ENCODE measurements around the gene PAQR6.
A peak's percentile ranks its signal among the peaks of the same experiment; 100 is the strongest.
"Not testable (repeated sequence)": the region's sequence is repeated elsewhere in the genome, so short reads cannot be mapped to it uniquely, and the experiment has no call there.

The PAQR6 gene

DNA sequence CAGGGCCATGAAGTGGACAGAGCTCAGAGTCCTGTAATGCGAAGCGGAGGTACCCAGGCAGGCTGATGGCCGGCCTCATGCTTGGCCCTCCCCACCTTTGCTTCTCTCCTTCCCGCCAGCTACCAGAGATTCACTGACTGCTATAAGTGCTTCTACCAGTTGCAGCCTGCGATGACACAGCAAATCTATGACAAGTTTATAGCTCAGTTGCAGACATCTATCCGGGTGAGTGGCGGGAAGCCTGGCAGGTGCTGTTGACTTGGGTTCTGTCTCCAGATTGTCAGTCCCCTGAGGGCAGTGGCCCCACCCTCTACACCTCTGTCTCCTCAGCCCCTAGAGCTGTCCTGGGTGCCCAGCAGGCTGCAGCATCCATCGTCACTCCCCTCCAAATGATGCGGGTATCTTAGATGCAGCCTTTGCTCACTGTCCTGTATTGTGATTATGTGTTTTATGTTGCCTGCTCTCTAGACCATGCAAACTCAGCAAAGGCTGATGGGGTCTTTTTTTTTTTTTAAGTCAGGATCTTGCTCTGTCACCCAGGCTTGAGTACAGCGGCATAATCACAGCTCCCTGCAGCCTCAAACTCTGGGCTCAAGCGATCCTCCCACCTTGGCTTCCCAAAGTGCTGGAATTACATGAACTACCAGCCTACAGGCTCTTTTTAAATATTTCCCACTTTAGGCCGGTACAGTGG is 15.5 kb downstream of the PAQR6 start:
- DNase-seq (ENCODE audit: low read depth), result no peak

DNA sequence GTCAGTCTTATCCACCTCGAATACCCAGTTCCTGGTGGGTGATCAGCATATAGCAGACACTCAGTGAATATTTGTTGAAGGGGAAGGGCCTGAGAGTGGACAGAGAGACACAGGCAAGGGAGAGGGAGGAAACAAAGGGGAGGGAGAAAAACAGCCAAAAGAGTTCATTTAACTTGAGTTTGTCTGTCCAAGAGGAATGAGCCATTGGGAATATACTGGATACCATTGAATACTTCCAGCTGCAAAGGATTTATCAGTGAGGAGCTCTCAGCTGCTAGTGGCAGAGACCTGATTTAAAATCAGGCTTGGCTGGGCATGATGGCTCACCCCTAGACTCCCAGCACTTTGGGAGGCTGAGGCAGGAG is 17.4 kb downstream of the PAQR6 start:
- DNase-seq (ENCODE audit: low read depth), result no peak

DNA sequence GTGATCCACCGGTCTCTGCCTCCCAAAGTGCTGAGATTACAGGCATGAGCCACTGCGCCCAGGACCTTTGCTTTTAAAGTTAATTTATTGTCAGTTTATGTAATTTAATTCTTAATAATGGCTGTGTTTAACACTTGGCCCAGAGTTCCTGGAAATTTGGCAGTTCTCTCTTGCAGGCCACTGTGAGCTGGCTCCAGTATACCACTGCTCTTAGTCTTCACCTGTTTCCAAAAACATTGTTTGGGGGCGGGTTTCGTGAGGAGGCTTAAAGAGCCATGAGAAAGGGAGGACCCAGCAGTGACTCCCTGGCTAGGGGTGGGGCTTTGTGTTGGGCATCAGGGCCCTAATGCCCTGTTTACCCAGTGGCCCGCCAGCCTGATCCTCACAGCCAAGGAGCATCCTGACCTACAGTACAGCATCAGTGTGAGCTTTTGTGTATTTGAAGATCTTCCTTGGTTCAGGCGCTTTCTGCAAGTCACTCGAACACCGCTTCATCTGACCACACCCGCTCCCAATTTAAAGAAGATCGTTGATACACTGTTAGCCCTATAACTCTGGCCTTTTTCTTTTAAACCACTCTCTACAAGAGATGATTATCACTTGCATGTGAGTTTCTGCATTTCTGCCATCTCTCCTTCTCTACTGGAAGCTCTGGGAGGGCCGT is 17.9 kb downstream of the PAQR6 start:
- DNase-seq (ENCODE audit: low read depth), result no peak

DNA sequence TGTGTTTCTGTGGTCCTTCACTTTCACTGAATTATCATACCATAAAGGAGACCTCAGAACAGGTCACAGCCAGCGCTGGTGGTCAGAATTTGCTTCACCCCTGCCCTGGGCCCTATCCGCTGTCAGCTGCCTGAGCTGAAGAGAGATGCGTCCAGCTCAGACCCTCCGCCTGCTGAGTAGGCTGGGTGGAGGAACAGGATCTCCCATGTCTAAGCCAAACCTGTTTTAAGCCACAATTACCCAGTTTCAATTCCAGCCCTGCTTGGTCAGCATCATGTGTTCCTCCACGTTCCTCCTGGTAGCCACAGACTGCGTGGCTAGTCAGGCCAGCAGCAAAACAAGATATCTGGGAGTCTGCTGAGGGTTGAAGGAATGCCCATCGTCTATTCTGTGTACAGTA is 19.4 kb downstream of the PAQR6 start:
- DNase-seq (ENCODE audit: low read depth), result no peak

DNA sequence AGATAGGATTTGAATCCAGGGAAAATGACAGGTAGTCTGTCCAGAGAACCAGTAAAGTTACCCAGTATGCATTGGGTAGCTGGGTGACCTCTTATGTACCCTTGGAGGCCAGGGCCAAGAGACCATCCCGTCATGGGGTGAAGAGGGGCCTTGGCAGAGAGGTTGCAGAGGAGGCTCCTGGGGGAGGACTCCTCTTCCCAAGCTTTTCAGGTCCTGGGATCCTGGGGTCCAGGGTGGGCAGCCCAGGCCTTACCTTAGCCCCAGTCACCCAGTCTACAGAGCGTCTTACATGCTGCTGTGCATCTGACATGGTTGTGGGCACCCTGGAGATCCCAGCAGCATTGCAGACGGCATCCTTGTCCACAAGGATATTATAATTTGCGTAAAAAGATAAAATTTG is 21.1 kb downstream of the PAQR6 start:
- no peak for DNase-seq (ENCODE audit: low read depth)

DNA sequence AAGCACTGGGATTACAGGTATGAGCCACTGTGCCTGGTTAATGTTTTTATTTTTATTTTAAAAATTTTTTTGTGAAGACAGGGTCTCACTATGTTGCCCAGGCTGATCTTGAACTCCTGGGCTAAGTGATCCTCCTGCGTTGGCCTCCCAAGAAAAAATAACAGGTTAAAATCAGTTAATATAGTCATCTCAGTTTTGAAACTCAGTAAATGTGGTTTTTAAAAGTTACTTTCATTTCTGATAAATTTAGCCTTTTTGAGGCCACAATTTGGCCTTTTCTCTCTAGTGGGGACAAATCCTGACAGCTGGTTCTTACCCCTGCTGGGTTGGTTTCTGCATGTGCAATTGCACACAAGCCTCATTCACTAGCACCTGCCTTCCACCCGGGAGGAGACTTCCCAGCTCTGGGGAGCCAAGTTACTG is 21.7 kb downstream of the PAQR6 start:
- no peak for DNase-seq (ENCODE audit: low read depth)

DNA sequence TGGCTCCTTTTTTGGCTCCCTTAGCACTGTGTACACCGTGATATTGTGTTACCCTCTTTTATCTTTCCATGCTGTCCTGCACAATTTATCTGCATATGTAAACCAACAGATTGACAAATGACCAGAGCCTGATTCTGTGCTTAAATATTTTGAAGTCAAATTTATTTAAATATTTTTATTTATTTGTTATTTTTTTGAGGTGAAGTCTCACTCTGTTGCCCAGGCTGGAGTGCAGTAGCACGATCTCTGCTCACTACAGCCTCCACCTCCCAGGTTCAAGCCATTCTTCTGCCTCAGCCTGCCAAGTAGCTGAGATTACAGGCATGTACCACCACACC is 22.2 kb downstream of the PAQR6 start:
- DNase-seq (ENCODE audit: low read depth), result no peak

DNA sequence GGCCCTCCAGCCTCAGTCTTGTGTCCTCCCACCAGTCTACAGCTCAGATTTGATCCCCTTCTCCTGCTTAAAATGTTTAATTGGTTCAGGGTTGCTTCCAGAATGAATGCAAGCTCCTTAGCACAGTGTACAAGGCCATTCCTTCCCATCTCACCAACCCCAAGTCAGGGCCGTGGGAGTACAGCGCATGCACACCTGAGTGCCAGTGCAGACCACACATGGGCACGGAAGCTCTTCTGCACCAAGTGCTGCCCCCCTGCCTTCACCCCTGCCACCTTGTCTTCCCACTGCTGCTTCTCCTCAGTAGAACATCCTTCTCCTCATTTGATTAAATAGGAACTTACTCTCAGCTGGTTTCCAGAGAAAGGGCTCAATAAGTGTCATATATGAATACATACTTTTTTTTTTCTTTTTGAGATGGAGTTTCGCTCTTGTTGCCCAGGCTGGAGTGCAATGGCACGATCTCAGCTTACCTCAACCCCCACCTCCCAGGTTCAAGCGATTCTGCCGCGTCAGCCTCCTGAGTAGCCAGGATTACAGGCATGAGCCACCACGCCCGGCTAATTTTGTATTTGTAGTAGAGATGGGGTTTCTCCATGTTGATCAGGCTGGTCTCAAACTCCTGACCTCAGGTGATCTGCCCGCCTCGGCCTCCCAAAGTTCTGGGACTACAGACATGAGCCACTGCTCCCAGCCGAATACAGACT is 25.7 kb downstream of the PAQR6 start:
- no peak for DNase-seq (ENCODE audit: low read depth)

DNA sequence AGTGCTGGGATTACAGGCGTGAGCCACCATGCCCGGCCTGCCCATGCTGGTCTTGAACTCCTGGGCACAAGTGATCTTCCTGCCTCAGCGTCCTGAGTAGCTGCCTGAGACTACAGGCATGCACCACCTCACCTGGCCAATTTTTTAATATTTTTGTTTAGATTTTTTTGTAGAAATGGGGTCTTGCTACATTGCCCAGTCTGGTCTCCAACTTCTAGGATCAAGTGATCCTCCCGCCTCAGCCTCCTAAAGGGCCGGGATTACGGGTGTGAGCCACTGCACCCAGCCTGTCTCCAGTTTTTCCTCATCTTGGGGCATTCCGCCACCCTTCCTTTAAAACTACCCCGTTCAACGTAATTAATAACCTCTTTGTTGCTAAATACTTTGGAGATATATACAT is 27.6 kb downstream of the PAQR6 start:
- DNase-seq (ENCODE audit: low read depth), result no peak

DNA sequence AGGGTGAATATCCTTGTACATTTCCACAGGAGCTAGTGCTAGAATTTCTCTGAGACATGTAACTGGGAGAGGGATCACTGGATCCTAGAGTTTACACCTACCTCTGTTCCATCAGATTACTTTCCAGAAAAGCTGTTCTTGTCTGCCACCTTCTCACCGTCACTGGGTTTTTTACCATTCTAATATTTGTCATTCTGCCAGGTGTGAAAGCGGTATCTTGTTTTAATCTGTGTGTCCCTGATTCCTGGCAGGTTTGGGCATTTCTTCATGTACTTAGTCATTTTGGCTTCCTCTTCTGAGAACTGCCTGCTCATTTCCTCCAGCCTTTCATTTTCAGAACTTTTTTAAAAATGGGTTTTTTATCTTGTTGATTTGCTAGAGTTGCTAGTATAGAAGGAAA is 30.0 kb downstream of the PAQR6 start:
- DNase-seq (ENCODE audit: low read depth), result peak; percentile 31

DNA sequence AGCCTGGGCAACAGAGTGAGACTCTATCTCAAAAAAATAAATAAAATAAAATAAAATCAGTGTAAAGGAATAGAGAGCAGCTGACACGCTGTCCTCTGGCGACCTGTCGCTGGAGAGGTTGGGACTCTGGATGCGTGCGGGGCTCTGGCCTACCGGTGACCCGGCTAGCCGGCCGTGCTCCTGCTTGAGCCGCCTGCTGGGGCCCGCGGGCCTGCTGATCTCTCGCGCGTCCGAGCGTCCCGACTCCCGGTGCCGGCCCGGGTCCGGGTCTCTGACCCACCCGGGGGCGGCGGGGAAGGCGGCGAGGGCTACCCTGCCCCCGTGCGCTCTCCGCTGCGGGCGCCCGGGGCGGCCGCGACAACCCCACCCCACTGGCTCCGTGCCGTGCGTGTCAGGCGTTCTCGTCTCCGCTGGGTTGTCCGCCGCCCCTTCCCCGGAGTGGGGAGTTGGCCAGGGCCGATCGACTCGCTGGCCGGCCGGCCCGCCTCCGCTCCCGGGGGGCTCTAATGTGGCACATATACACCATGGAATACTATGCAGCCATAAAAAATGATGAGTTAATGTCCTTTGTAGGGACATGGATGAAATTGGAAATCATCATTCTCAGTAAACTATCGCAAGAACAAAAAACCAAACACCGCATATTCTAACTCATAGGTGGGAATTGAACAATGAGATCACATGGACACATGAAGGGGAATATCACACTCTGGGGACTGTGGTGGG is 31.3 kb downstream of the PAQR6 start:
- DNase-seq (ENCODE audit: low read depth), result not testable (repeated sequence)

DNA sequence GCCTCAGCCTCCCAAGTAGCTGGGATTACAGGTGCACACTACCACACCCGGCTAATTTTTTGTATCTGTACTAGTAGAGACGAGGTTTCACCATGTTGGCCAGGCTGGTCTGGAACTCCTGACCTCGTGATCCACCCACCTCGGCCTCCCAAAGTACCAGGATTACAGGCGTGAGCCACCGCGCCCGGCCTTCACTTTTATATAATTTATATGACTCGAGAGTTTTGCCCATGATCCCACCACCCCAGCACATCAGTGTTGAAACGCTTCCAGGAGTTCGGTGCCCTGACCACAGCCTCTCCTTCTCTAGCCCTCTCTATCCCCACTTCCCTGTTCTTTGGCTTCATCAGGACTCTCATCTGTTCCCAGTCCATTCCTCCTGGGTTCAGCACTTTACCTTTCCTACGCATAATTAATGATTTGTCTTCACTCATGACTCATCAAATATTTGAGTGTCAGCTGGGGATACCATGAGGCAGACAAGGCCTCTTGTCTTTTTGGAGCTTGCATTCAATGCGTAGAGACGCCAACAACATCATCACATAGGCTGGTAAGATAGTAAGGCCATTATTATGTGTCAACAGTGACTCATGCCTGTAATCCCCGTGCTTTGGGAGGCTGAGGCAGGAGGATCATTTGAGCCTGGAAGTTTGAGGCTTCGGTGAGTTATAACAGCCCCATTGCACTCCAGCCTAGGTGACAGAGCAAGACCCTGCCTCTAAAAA is 33.7 kb downstream of the PAQR6 start:
- no peak for DNase-seq (ENCODE audit: low read depth)

DNA sequence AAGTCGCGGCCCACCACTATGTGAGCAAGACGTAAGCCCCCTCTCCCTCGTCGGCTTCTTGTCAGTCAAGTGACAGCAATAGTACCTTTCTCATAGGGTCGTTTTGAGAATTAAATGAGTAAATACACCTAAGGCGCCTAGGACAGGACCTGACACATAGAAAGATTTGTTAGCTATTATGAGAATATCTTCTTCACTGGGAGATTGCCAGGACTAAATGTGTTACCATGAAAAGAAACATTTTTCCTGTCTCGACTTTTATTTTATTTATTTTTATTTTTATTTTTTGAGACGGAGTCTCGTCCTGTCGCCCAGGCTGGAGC is 34.3 kb downstream of the PAQR6 start:
- no peak for DNase-seq (ENCODE audit: low read depth)

DNA sequence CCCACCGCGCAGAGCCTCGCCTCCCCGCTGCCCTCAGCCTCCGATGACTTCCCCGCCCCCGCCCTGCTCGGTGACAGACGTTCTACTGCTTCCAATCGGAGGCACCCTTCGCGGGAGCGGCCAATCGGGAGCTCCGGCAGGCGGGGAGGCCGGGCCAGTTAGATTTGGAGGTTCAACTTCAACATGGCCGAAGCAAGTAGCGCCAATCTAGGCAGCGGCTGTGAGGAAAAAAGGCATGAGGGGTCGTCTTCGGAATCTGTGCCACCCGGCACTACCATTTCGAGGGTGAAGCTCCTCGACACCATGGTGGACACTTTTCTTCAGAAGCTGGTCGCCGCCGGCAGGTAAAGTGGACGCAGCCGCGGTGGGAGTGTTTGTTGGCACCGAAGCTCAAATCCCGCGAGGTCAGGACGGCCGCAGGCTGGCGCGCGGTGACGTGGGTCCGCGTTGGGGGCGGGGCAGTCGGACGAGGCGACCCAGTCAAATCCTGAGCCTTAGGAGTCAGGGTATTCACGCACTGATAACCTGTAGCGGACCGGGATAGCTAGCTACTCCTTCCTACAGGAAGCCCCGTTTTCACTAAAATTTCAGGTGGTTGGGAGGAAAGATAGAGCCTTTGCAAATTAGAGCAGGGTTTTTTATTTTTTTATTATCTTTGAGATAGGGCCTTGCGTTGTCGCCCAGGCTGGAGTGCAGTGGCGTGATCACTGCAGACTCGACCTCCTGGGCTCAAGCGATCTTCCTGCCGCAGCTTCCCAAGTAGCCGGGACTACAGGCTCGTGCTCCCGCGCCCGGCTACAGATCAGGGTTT is 34.8 kb downstream of the PAQR6 start, which contains the start of gene PMF1:
TSS of gene PMF1 (plus strand) at position 175 of the 811 bp plus-strand sequence. CDS start at position 184, 9 bp downstream.
- DNase-seq (ENCODE audit: low read depth), result peak; percentile 94

DNA sequence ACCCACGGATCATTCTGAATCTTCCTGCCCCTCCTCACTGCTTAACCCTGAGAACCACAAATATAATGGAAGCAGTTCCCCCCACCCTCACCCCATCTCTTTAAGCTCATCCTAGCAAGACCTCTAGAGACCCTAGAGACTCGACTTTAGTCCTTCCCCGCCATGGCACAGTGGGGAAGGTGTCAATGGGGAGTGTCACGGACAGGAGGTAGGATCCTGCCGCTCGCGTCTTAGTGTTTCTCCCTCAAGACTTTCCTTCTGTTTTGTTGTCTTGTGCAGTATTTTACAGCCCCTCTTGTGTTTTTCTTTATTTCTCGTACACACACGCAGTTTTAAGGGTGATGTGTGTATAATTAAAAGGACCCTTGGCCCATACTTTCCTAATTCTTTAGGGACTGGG is 35.7 kb downstream of the PAQR6 start:
- no peak for DNase-seq (ENCODE audit: low read depth)

DNA sequence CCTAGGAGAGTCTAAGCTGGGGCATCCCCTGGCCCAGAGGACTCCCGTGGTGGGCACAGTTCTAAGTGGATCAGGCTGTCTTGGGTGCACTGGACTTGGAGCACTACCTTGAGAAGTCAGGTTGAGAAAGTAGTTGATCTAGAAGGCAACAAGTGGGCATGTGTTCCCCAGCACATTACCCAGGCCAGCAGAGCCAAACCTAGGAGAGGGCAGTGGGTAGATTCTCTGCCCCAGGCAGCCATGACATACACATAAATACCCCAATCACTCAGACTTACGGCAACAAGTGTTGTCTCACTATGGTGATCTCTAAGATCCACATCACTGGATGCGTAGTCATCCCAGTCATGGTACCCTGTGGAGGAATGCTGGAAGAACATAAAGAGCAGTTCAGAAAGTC is 36.6 kb downstream of the PAQR6 start:
- no peak for DNase-seq (ENCODE audit: low read depth)

DNA sequence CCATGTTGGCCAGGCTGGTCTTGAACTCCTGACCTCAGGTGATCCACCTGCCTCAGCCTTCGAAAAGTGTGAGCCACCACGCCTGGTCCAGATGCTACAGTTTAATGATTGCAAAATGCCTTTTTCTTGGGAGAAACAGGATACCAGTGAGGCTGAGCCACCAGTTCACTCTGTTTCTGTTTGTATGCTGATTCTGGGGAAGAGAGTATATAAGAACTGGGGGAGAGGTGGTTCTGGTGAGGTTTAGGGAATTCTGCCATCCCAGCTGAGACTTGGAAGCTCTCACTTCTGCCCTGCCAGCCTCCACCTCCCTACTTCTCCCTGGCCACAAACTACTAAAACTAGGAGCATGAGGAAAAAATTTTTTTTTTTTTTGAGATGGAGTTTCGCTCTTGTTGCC is 43.2 kb downstream of the PAQR6 start:
- DNase-seq (ENCODE audit: low read depth), result peak; percentile 75

DNA sequence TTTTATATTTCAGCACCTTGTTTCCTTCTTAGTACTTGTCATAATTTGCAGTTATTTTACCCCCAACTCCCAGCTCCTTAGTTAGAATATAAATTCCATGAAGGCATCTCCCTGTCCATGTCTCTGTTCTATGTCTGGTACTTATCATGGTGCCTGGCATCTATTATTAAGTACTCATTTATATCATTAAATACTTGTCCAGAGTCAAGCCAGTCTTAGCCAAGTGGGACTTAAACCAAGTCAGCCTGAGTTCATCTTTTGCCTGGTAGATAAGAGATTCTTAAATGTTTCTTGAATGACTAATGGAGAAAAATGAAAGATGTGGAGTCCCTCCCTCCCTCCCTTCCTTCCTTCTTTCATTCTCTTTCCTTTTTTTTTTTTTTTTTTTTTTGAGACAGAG is 44.5 kb downstream of the PAQR6 start:
- no peak for DNase-seq (ENCODE audit: low read depth)

DNA sequence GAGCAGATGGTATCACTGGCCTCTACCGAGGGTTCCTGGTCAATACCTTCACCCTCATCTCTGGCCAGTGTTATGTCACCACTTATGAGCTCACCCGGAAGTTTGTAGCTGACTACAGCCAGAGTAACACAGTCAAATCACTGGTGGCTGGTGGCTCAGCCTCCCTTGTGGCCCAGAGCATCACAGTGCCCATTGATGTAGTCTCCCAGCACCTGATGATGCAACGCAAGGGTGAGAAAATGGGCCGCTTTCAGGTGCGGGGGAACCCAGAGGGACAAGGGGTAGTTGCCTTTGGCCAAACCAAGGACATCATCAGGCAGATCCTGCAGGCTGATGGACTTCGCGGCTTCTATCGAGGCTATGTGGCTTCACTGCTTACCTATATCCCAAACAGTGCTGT is 47.8 kb downstream of the PAQR6 start:
- DNase-seq (ENCODE audit: low read depth), result no peak

DNA sequence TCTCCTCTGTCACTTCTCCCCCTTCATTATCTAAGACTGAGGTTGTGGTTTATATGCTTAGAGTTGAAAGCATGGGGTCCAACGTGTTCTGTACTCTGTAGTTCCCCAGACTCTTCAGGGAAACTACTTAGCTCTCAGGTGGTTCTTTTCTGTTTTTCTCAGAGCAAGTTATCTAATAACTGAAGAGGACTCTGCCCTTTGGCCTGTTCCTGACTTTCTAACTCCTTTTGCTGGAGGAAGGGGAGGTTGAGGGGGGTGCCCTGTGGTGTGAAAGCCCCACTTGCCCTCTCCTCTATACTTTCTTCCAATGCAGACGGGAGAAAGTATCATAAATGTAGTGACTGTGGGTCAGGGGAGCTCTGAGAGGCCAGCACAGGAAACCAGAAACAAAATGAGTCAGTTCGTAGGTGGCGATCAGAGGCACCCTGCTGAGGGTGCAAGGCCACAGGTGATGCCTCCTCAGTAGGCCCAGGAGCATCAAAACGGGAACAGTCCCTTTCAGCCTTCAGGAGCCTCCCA is 49.0 kb downstream of the PAQR6 start:
- no peak for DNase-seq (ENCODE audit: low read depth)

DNA sequence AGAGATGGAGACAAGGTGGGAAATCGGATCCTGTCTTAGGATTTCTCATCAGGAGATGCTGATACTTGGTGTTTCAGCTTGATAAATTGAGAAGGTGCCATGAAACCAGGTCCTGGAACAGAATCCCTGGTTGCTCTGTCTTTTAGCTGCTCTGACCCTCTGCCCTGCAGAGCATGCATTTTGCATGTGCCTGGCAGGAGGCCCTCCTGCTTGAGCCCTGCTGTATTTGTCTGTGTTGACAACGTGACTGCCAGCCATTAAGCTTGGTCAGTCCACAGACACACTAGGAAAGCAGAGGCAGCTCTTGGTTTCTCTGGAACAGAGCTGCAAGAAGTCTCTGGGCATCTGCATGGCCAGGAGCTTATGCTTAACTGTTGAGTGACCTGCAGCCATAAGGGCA is 51.4 kb downstream of the PAQR6 start:
- no peak for DNase-seq (ENCODE audit: low read depth)
